ENCODE results near the gene SYF2.

The SYF2 gene

DNA sequence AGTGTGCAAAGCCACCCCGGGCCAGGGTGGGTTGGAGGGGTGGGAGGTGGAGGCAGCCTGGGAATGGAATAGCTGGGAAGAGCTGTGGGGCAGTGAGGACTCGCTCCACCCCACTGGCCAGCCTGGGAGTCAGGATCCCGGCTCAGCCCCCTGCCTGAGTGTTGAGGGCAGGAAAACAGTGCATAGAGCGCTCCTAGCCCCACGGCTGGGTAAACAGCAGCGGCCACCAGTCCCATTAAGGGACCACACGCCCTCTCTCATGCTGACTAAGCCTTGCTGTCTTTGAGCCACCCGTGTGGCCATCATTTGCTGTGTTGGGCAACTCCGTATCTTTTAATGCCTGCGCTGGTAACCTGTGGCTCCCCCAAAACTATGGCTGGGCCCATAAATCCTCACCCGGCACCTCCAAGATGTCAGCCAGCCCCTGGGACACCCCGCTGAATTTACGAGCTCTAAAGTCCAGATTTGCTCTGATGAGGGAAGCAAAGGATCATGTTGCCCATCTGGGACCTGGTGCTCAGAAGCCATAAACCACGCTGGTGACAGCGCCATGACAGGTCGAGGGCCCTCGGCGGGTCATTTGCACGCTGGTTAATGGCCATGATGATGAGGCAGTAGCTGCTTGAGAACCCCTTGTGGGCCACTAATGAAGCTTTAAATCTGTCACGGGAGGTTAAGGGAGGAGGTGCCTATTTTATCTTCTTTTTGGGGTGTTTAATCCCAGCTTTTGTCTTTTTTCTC is 34.9 kb downstream of the SYF2 start (continued):
- TF ChIP-seq ZNF555 (tag by site-specific recombination; conservative IDR thresholded peaks at IDR 0.05) (no peak), ZNF184 (tag by site-specific recombination; IDR thresholded peaks at IDR 0.05) (no peak), IKZF3 (tag by site-specific recombination; IDR thresholded peaks at IDR 0.05) (no peak), ZSCAN23 (tag by site-specific recombination; IDR thresholded peaks at IDR 0.05) (no peak), SP3 (tag by site-specific recombination; IDR thresholded peaks at IDR 0.05) (no peak), ZBTB17 (tag by site-specific recombination; IDR thresholded peaks at IDR 0.05) (no peak), ZNF341 (tag by site-specific recombination; IDR thresholded peaks at IDR 0.05; ENCODE audit: low read depth) (peak; percentile 87), MYNN (tag by site-specific recombination; IDR thresholded peaks at IDR 0.05; ENCODE audit: borderline replicate concordance) (no peak), ZNF600 (tag by site-specific recombination; IDR thresholded peaks at IDR 0.05) (peak; percentile 47; the same call in 1 of the 2 replicates), ZNF10 (tag by site-specific recombination; IDR thresholded peaks at IDR 0.05) (no peak), ZNF510 (tag by site-specific recombination; IDR thresholded peaks at IDR 0.05; ENCODE audit: insufficient replicate concordance) (no peak), SP7 (tag by site-specific recombination; IDR thresholded peaks at IDR 0.05) (peak; percentile 87), ZNF792 (tag by site-specific recombination; IDR thresholded peaks at IDR 0.05) (no peak), ZNF292 (tag by site-specific recombination; IDR thresholded peaks at IDR 0.05; ENCODE audit: borderline replicate concordance, low read depth) (no peak), ZNF24 (tag by site-specific recombination; IDR thresholded peaks at IDR 0.05) (0 out of 2 replicates have a peak, but pooled peaks have one; percentile 27), ZNF404 (tag by site-specific recombination; IDR thresholded peaks at IDR 0.05) (no peak), OVOL3 (tag by site-specific recombination; IDR thresholded peaks at IDR 0.05) (no peak), ZNF157 (tag by site-specific recombination; IDR thresholded peaks at IDR 0.05) (no peak), ZNF791 (tag by site-specific recombination; IDR thresholded peaks at IDR 0.05) (no peak), KLF8 (tag by site-specific recombination; IDR thresholded peaks at IDR 0.05) (no peak), ZNF37A (tag by site-specific recombination; IDR thresholded peaks at IDR 0.05) (no peak), BCL11A (tag by site-specific recombination; IDR thresholded peaks at IDR 0.05; ENCODE audit: low read depth) (no peak), ZNF239 (tag by site-specific recombination; IDR thresholded peaks at IDR 0.05) (no peak)
- TF ChIP-seq, protein P1, sequence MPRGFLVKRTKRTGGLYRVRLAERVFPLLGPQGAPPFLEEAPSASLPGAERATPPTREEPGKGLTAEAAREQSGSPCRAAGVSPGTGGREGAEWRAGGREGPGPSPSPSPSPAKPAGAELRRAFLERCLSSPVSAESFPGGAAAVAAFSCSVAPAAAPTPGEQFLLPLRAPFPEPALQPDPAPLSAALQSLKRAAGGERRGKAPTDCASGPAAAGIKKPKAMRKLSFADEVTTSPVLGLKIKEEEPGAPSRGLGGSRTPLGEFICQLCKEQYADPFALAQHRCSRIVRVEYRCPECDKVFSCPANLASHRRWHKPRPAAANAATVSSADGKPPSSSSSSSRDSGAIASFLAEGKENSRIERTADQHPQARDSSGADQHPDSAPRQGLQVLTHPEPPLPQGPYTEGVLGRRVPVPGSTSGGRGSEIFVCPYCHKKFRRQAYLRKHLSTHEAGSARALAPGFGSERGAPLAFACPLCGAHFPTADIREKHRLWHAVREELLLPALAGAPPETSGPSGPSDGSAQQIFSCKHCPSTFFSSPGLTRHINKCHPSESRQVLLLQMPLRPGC (tag by site-specific recombination; IDR thresholded peaks at IDR 0.05), result no peak
- TF ChIP-seq, protein P2, sequence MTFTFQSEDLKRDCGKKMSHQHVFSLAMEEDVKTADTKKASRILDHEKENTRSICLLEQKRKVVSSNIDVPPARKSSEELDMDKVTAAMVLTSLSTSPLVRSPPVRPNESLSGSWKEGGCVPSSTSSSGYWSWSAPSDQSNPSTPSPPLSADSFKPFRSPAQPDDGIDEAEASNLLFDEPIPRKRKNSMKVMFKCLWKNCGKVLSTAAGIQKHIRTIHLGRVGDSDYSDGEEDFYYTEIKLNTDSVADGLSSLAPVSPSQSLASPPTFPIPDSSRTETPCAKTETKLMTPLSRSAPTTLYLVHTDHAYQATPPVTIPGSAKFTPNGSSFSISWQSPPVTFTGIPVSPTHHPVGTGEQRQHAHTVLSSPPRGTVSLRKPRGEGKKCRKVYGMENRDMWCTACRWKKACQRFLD (tag by site-specific recombination; IDR thresholded peaks at IDR 0.05), result no peak
- TF ChIP-seq, protein P3, sequence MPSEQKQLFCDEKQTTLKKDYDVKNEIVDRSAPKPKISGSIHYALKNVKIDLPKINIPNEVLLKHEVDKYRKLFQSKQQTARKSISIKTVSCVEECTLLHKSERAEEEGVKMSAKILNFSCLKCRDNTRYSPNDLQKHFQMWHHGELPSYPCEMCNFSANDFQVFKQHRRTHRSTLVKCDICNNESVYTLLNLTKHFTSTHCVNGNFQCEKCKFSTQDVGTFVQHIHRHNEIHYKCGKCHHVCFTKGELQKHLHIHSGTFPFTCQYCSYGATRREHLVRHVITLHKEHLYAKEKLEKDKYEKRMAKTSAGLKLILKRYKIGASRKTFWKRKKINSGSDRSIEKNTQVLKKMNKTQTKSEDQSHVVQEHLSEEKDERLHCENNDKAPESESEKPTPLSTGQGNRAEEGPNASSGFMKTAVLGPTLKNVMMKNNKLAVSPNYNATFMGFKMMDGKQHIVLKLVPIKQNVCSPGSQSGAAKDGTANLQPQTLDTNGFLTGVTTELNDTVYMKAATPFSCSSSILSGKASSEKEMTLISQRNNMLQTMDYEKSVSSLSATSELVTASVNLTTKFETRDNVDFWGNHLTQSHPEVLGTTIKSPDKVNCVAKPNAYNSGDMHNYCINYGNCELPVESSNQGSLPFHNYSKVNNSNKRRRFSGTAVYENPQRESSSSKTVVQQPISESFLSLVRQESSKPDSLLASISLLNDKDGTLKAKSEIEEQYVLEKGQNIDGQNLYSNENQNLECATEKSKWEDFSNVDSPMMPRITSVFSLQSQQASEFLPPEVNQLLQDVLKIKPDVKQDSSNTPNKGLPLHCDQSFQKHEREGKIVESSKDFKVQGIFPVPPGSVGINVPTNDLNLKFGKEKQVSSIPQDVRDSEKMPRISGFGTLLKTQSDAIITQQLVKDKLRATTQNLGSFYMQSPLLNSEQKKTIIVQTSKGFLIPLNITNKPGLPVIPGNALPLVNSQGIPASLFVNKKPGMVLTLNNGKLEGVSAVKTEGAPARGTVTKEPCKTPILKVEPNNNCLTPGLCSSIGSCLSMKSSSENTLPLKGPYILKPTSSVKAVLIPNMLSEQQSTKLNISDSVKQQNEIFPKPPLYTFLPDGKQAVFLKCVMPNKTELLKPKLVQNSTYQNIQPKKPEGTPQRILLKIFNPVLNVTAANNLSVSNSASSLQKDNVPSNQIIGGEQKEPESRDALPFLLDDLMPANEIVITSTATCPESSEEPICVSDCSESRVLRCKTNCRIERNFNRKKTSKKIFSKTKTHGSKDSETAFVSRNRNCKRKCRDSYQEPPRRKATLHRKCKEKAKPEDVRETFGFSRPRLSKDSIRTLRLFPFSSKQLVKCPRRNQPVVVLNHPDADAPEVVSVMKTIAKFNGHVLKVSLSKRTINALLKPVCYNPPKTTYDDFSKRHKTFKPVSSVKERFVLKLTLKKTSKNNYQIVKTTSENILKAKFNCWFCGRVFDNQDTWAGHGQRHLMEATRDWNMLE (tag by site-specific recombination; conservative IDR thresholded peaks at IDR 0.05; ENCODE audit: low read depth), result 0 out of 2 replicates have a peak, but pooled peaks have one; percentile 13
- TF ChIP-seq, protein P4, sequence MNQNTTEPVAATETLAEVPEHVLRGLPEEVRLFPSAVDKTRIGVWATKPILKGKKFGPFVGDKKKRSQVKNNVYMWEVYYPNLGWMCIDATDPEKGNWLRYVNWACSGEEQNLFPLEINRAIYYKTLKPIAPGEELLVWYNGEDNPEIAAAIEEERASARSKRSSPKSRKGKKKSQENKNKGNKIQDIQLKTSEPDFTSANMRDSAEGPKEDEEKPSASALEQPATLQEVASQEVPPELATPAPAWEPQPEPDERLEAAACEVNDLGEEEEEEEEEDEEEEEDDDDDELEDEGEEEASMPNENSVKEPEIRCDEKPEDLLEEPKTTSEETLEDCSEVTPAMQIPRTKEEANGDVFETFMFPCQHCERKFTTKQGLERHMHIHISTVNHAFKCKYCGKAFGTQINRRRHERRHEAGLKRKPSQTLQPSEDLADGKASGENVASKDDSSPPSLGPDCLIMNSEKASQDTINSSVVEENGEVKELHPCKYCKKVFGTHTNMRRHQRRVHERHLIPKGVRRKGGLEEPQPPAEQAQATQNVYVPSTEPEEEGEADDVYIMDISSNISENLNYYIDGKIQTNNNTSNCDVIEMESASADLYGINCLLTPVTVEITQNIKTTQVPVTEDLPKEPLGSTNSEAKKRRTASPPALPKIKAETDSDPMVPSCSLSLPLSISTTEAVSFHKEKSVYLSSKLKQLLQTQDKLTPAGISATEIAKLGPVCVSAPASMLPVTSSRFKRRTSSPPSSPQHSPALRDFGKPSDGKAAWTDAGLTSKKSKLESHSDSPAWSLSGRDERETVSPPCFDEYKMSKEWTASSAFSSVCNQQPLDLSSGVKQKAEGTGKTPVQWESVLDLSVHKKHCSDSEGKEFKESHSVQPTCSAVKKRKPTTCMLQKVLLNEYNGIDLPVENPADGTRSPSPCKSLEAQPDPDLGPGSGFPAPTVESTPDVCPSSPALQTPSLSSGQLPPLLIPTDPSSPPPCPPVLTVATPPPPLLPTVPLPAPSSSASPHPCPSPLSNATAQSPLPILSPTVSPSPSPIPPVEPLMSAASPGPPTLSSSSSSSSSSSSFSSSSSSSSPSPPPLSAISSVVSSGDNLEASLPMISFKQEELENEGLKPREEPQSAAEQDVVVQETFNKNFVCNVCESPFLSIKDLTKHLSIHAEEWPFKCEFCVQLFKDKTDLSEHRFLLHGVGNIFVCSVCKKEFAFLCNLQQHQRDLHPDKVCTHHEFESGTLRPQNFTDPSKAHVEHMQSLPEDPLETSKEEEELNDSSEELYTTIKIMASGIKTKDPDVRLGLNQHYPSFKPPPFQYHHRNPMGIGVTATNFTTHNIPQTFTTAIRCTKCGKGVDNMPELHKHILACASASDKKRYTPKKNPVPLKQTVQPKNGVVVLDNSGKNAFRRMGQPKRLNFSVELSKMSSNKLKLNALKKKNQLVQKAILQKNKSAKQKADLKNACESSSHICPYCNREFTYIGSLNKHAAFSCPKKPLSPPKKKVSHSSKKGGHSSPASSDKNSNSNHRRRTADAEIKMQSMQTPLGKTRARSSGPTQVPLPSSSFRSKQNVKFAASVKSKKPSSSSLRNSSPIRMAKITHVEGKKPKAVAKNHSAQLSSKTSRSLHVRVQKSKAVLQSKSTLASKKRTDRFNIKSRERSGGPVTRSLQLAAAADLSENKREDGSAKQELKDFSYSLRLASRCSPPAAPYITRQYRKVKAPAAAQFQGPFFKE (tag by site-specific recombination; IDR thresholded peaks at IDR 0.05; ENCODE audit: borderline replicate concordance), result no peak

Measured in HEK293 (cell line).